ELR (cell line): ENCODE results near the gene BABAM2.
A peak's percentile ranks its signal among the peaks of the same experiment; 100 is the strongest.
"Not testable (repeated sequence)": the region's sequence is repeated elsewhere in the genome, so short reads cannot be mapped to it uniquely, and the experiment has no call there.

Experiments used
- DNase-seq: peaks from one replicate; pipeline ENCODE4 v3.0.0-alpha.2; 2015; ENCODE audit warnings: low read depth

BABAM2 gene

DNA sequence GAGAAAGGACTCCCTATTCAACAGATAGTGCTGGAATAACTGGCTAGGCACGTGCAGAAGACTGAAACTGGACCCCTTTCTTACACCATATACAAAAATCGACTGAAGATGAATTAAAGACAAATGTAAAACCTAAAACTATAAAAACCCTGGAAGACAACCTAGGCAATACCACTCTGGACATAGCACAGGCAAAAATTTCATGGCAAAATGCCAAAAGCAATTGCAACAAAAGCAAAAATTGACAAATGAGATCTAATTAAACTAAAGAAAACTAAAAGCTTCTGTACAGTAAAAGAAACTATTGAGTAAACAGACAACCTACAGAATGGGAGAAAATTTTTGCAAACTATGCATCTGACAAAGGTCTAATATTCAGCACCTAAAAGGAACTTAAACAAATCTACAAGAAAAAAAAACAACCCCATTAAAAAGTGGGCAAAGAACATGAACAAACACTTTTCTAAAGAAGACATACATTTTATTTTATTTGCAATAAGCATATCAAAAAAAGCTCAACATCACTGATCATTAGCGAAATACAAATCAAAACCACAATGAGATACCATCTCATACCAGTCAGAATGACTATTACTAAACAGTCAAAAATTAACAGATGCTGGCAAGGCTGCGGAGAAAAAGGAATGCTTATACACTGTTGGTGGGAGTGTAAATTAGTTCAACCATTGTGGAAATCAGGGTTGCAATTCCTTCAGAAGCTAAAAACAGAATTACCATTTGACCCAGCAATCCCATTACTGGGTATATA is 8.5 kb upstream of the BABAM2 start:
- peak; percentile 46 for DNase-seq

DNA sequence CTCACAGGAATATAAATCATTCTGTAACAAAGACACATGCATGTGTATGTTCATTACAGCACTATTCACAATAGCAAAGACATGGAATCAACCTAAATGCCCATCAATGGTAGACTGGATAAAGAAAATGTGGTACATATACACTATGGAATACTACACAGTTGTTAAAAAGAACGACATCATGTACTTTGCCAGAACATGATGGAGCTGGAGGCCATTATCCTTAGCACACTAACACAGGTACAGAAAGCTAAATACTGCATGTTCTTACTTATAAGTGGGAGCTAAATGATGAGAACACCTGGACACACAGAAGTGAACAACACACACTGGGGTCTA is 8.0 kb upstream of the BABAM2 start:
- not testable (repeated sequence) for DNase-seq

DNA sequence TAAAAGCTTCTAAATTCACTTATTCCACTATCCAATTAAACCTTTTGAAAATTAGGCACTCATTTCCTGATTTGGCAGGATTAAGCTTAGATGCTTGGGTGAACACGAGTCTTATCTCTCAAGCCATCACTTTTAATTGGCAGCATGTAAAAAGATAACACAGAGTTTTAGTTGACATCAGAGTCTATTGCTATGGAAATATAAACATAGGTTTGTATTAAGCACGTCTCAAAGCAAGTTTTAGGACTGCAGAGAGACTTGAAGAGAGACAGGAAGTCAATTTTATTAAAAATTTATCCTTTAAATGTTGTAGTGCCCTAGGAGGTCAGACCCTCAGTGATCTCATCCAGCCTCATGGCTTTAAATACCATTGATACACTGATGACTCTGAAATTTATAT is 5.9 kb upstream of the BABAM2 start:
- DNase-seq: peak; percentile 23

DNA sequence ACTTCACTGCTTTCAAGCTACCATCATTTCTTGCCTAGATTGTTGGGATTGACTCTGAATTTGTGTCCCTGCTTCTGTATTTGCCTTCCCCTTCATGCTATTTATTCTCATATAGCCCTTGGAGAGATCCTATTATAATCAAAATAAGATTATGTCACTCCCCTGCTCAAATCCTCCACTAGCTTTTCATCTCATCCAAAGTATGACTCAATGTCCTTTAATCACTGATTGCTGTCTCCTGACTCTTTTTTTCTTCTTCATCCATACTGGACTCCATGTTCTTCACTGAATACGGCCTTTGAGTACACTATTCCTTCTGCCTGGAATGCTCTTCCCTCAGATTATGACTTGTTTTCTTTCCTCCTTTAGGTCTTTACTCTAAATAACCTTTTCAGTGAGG is 5.3 kb upstream of the BABAM2 start:
- DNase-seq: peak; percentile 59

DNA sequence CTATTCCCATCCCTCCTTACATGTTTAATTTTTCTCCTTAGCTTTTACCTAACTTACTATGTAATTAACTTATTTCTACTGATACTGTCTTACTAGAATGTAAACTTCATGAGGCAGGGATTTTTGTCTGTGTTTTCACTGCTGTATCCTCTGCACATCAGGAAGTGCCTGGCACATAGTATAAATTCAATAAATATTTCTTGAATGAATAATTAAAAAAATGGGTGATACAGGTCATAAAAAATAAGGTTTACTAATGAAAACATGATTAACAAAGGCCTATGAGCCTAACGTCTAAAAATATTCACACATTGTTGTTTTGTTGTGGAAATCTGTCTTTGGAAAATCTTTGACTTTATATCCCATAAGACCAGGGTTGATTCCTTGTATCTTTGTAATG is 4.9 kb upstream of the BABAM2 start:
- peak; percentile 34 for DNase-seq

DNA sequence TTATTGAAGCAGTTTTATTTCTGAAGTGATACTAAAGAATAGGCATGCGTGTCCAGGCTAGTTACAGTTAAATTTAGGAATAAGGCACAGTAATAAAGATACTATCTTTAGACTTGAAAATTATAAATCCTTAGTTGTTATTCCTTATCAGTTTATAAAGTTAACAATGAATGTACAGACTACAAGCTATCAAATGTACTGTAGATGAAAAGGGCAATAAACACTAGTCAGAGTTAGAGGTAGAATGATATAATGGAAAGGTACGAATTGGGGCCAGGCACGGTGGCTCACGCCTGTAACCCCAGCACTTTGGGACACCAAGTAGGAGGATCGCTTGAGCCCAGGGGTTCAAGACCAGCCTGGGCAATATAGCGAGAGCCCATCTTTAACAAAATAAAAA is 4.2 kb upstream of the BABAM2 start:
- no peak for DNase-seq

DNA sequence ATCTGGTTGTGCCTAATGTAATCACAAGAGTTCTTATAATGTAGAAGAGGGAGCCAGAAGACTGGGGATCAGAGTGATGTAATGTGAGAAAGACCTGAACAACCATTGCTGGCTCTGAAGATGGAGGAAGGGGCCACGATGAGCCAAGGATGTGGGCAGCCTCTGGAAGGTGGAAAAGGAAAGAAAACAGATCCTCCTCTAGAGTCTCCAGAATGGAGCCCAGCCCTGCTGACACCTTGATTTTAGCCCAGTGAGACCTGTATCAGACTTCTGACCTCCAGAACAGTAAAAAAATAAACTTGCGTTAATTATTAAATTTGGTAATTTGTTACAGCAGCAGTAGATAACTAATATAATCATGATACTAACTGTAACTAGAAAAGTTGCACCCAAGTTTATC is 3.4 kb upstream of the BABAM2 start:
- no peak for DNase-seq

DNA sequence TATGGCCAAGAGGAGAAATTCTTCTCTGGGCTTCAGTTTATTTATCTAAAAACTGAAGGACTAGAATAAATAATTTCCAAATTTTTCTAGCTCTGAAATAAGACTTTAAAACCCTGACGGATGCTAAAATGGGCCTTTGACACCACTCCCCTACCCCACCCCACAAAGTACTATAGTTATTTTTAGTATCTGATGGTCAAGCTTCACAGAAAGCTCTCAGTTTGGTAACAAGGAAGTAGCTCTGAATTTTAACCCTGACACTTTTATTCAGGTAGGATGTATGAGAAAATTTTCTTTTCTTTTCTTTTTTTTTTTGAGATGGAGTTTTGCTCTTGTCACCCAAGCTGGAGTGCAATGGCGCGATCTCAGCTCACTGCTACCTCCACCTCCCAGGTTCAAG is 2.7 kb upstream of the BABAM2 start:
- no peak for DNase-seq

DNA sequence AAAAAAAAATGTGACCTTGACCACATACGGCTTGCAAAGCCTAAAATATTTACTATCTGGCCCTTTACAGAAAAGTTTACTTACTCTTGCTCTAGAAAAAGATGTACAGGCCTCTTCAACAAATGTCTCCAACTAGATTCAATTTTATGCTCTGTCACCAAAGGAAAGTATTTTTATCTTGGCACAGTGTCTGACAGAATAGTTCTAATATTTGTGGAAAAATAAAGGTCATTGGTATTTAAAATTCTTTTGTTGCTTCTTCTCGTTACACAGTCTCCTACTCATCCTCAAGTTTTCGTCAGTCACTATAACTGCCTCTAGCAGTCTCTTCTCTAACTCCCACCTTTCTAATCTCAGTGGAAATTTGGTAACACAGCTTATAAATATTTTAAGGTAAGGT is 1.7 kb upstream of the BABAM2 start:
- no peak for DNase-seq

DNA sequence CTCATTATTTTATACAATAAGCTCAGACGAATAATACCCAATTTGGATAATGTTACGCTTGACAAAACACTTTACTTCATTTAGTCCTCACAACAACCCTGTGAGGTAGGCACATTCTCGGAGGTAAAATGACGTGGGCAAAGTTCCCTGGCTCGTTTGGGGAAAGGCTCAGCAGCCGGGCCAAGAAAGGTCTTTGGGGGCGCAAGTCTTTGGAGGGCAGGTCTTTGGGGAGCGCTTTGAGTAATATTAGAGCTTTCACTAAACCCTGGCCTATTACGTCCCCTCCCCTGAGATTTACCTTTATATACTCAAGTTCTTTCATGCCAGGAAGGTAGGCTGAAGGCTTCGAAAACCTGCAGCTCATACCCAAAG is 769 bp upstream of the BABAM2 start:
- DNase-seq: no peak

DNA sequence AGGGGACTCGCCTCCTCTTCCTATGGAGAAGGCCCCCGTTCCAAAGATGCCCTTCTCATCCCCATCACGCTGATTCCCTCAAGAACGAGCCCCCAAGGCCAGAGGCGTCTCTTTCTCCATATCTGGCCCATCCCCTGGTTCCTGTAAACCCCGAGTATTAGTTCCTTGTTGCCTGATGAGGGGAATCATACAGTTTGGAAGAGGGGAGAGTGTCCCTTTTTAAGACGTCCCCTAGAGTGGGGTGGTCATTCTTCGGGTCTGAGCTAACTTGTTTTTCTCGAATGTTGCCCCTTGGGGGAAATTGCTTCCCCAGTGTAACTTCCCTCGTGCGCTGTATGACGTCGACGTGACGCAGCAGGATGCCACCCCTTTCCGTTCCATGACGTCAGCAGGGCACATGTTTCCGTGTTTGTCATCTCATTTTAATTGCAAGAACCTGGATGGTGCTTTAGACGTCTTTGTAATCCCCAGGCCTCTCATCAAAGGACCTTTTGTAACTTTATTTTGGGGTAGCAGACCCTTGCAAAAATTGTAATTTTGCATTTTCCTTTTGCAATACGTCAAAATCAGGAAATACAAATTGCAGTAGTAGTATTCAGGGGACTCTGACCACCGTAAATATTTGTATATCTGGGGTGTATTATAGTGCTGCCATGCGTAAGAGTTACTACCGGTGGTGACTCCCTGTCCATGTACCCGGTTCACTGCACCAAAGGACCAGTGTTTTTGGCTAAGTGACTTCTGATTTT is 569 bp downstream of the BABAM2 start:
- DNase-seq: peak; percentile 74

DNA sequence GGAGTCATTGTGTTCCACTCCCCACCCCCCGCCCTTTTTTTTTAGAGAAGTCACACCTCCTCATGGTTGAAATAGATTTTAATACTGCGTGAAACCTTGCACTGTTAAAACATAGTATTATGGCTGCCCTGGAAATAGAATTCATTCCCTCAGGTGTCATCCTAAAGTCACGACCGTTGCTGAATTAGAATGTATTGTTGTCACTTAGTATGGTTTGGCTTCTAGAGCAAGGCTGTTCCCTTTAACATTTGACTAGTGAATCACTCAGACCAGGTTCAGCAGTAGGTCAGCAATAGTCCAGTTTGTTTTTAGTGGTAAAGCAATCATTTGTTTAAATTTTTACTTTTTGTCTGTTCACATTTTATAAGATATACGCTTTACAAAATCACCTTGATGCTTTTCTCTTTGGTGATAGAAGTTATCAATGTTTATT is 1.2 kb downstream of the BABAM2 start:
- peak; percentile 27 for DNase-seq

DNA sequence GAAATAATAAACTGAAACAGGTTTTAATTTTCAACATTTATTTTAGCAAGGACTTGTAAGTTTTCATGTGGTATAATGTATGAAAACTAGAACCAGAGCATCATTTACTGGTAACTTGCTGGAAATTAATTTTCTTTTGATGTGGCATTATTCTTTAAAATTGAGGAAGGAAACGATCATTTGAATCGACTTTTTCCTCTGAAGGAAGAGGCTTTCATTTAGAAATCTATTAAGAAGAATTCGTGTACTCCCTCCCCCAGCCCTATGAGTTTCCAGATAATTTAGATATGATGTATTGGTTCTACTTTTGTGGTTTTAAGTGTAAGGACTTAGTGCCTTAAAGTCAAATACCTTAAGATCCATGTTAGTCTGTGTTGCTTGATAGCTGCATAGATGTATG is 2.5 kb downstream of the BABAM2 start:
- DNase-seq: no peak

DNA sequence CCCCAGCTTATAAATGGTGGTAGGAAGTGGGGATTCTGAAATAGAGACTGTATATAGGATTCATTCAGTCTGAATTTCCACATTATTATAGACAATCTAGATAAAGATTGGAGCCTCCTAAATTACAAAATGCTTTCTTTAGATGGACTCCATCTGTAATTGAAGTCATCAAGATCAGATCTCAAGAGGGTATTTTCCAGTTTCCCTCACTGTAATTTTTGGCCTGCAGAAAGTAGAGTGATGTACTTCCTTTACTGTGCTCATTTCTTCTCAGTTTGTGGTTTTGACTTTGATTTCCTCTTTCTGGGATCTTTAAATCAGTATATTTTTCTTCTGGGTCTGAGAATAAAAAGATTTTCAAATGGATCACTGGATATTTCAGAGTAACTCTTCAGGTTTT is 7.2 kb downstream of the BABAM2 start:
- DNase-seq: no peak

DNA sequence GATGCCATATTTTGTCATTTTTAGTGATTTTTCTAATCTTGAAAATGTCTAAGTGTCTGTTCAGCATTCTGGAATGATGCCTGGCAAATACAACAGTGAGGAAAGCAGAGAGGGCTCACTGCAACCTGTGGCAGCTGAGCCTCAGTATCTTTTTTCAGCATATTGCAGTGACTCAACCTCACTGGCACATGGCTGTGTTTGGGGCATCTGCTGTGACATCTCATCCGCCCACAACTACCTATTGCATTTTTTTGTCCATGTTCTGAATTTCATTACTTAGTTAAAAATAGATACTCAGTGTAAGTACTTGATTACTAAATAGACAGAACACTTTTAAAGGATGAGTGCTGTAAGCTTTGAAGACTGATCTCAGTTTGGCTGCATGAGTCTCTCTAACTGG is 10.7 kb downstream of the BABAM2 start:
- no peak for DNase-seq

DNA sequence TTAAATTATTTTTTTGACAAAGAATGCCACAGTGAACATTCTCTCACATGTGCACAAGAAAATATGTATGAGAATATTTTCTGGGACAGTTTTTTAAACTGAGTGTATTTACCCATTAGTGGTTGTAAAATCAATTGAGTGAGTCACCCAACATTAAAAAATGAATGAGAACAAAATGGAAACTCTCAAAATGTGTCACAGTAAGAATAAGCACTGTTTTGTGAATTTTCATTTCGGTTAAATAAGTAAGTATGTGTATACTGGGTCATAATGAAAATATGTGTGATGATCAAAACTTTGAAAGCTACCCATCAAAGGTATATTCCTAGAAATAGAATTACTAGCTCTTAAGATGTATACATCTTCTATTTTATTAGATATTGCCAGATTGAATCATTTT is 11.6 kb downstream of the BABAM2 start:
- no peak for DNase-seq

DNA sequence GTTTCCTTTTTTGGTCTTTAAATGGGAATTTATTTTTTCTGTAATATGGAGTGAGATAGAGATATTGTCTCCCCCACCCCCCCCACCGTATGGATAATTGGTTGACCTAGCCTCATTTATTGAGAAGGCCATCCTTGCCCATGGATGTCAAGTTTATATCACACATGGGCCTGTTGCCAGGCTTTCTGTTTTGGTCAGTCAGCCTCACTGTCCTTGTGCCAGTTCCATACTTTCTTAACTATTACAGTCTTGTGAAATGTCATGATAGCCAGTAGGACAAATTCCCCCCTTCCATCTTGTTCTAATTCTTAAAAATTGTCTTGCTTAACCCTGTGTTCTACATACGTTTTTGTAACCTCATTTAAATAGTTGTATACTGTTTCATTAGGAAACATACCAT is 12.5 kb downstream of the BABAM2 start:
- DNase-seq: no peak

DNA sequence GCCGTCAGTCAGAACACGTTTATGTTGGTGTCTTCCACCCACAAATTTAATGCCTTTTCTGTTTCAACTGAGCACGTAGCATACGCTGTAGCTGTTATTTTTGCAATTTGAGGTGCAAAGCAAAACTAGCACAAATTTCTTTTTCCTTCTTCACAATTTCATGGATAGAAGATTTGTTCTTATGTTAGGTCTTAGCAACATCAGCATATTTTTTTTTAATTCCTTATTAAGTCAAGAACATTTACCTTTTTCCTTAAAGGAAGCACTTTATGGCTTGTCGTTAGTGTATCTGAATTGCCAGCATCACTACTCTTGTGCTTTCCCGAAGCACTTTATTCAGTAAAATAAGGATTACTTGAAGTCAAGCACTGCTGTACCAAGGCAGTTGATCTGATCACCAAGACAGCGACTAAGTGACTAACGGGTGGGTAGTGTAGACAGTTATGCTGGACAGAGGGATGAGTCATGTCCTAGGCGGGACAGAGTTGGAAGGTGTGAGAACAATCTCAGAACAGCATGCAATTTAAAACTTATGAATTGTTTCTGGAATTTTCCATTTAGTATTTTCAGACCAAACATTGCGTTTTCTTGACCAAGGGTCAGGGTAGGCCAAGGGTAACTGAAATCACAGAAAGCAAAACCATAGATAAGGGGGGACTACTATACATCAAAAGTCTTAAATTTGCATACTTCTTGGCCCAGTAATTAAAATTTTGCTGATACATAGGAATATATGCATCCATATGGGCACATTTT is 13.3 kb downstream of the BABAM2 start:
- peak; percentile 81 for DNase-seq

DNA sequence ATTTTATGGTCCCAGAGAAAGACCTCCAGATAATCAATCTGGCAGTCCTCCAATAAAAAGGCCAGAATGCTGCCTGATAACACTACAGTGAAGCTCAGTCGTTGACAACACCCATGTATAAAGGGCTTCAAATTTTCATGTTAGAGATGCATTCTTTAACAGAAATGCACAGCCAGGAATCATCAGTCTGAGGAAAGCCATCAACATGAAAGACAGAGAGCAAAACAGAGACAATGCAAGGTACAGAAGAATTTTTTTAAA is 13.8 kb downstream of the BABAM2 start:
- no peak for DNase-seq

DNA sequence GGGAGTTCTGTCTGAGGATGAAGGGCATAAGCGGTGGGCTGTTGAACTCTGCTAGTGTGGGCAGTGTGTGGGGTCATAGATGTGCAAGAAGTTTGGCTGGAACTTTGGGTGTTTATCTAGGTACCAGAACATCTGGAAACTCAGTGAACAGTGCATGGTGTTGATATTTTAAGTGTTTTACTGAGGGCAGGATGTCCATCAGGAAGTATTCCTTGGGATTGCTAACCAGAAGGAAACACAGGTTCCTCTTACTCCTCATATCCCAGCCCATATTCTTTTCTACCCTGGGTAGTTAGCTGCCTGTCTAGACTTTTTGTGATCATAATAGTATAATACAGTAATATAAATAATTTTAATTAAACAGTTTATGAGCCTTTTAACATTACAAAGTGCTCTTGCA is 15.5 kb downstream of the BABAM2 start:
- no peak for DNase-seq

DNA sequence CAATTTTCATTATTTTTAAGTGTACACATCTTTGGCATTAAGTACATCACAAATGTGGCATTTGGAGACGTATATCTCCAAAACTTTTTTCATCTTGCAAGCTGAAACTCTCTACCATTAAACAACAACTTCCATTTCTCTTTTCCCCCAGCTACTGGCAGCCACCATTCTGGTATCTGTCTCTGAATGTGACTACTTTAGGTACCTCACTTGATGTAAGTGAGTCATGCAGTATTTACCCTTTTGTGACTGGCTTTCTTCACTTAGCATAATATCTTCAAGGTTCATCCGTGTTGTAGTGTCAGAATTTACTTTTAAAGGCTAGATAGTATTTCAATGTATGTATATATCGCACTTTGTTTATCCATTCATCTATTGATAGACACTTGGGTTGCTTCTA is 17.0 kb downstream of the BABAM2 start:
- DNase-seq: no peak

DNA sequence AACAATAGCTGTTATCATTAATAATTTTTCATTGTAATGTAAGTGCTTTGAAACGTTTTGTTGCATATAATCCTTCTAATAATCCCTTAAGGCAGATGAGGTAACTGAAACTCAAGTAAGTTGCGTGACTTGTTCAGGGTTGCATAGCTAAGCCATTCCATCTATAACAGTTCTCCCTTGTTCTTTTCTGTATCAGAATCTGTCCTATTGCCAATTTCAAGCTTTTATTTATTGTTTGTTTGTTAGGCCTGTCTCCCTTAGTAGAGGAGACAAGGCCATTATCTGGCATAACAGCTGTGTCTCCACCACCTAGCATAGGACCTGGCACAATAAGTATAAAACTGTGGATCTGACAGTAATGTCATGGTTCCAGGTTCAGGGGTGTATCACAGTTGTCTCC is 19.4 kb downstream of the BABAM2 start:
- DNase-seq: no peak

DNA sequence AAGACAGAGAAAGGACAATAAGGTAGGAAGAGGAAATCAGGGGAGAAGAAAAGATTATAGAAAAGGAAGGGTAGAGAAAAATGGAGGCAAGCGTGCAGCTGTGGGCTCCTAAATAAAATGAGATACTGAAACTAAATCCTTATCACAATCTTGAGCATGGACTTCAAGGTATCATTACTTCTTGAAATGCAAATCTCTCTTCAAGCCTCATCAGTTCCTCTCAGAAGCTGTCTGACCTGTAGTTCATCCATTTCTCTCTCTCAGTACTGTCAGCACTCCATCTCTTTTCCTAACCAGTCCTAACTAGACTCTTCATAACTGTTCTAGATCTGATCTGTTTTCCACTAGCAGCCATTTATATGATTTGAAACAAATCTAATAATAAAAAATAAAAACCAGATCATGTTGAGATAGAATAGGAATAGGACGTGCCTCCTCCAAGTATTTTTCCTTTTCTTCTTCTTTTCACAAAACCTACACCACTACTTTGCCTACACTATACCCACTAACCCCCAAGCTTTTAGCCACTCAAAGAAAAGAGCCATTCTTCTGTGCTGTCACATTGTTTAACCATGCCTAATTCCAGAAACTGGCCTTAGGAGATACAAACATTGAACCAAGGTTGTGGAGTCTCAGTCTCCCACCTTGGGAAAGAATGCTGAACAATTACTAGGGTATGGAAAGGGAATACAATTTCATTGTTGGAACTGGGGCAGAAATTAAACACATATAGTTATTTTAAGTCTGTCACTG is 21.1 kb downstream of the BABAM2 start:
- no peak for DNase-seq
